ENCODE data around the gene NT5E. TPM values are rescaled to one million over a fixed set of nuclear protein-coding genes. Genes with fewer than 3 reads are reported as not detected.

NT5E gene
- total RNA-seq, 1 donor = under 0.01 TPM

- DNase-seq (ENCODE audit: low read depth in 2 of 3, low spot score in 2 of 3) = no peak
Measured at GRCh38 chr6:85421181-85421580, 28.7 kb upstream of the NT5E start.

- no peak for DNase-seq (ENCODE audit: low read depth in 2 of 3, low spot score in 2 of 3)
Measured at GRCh38 chr6:85421972-85422371, 27.9 kb upstream of the NT5E start.

GRCh38 chr6:85422996-85423395, 26.9 kb upstream of the NT5E start:
- no peak for DNase-seq (ENCODE audit: low read depth in 2 of 3, low spot score in 2 of 3)

GRCh38 chr6:85424981-85425380, 24.9 kb upstream of the NT5E start:
- no peak for DNase-seq (ENCODE audit: low read depth in 2 of 3, low spot score in 2 of 3)

GRCh38 chr6:85425997-85426396, 23.9 kb upstream of the NT5E start:
- DNase-seq (ENCODE audit: low read depth in 2 of 3, low spot score in 2 of 3) = no peak

- no peak for DNase-seq (ENCODE audit: low read depth in 2 of 3, low spot score in 2 of 3)
Measured at GRCh38 chr6:85428486-85428885, 21.4 kb upstream of the NT5E start.

GRCh38 chr6:85429346-85429745, 20.5 kb upstream of the NT5E start:
- no peak for DNase-seq (ENCODE audit: low read depth in 2 of 3, low spot score in 2 of 3)

- no peak for DNase-seq (ENCODE audit: low read depth in 2 of 3, low spot score in 2 of 3)
Measured at GRCh38 chr6:85431271-85431670, 18.6 kb upstream of the NT5E start.

- no peak for DNase-seq (ENCODE audit: low read depth in 2 of 3, low spot score in 2 of 3)
Measured at GRCh38 chr6:85432554-85432953, 17.3 kb upstream of the NT5E start.

- no peak for DNase-seq (ENCODE audit: low read depth in 2 of 3, low spot score in 2 of 3)
Measured at GRCh38 chr6:85435851-85436250, 14.0 kb upstream of the NT5E start.

GRCh38 chr6:85436411-85436810, 13.5 kb upstream of the NT5E start:
- DNase-seq (ENCODE audit: low read depth in 2 of 3, low spot score in 2 of 3) = no peak

- DNase-seq (ENCODE audit: low read depth in 2 of 3, low spot score in 2 of 3) = no peak
Measured at GRCh38 chr6:85436939-85437495, 12.9 kb upstream of the NT5E start.

GRCh38 chr6:85443349-85444117, 6.3 kb upstream of the NT5E start:
- DNase-seq (ENCODE audit: low read depth in 2 of 3, low spot score in 2 of 3) = no peak

- peak in 1 of 3 donors; percentile 33 for DNase-seq (ENCODE audit: low read depth in 2 of 3, low spot score in 2 of 3)
Measured at GRCh38 chr6:85449388-85449817, 480 bp upstream of the NT5E start.

GRCh38 chr6:85451565-85452306, 1.9 kb downstream of the NT5E start:
- DNase-seq (ENCODE audit: low read depth in 2 of 3, low spot score in 2 of 3) = no peak

GRCh38 chr6:85452441-85452881, 2.6 kb downstream of the NT5E start:
- DNase-seq (ENCODE audit: low read depth in 2 of 3, low spot score in 2 of 3) = no peak

- DNase-seq (ENCODE audit: low read depth in 2 of 3, low spot score in 2 of 3) = no peak
Measured at GRCh38 chr6:85453052-85453451, 3.2 kb downstream of the NT5E start.

GRCh38 chr6:85453490-85453889, 3.6 kb downstream of the NT5E start:
- DNase-seq (ENCODE audit: low read depth in 2 of 3, low spot score in 2 of 3) = no peak

GRCh38 chr6:85455471-85456026, 5.7 kb downstream of the NT5E start:
- DNase-seq (ENCODE audit: low read depth in 2 of 3, low spot score in 2 of 3) = peak in 1 of 3 donors; percentile 50

- no peak for DNase-seq (ENCODE audit: low read depth in 2 of 3, low spot score in 2 of 3)
Measured at GRCh38 chr6:85456782-85457181, 6.9 kb downstream of the NT5E start.

- DNase-seq (ENCODE audit: low read depth in 2 of 3, low spot score in 2 of 3) = no peak
Measured at GRCh38 chr6:85458184-85458583, 8.3 kb downstream of the NT5E start.
